Liver (tissue), 9 donors: ENCODE data around the gene KAT6B. TPM values are rescaled to one million over a fixed set of nuclear protein-coding genes. Genes with fewer than 3 reads are reported as not detected.

Source experiments
- DNase-seq: peaks from one replicate; pipeline ENCODE4 v3.0.0-alpha.2; 2017; ENCODE audit warnings: low spot score
- H3K27ac ChIP-seq, 2 donors: one replicate each; pipeline ENCODE4 v1.7.0; 2013; ENCODE audit warnings: inconsistent platforms in 2 of 2, low read length in 2 of 2, control low read depth in 1 of 2, low read depth in 1 of 2, mild to moderate bottlenecking in 1 of 2
- H3K27me3 ChIP-seq, 4 donors: one replicate each; pipeline versions ENCODE4 v1.6.1 to v1.7.0; 2013; ENCODE audit warnings: low read length in 3 of 4, inconsistent platforms in 1 of 4, mild to moderate bottlenecking in 1 of 4, moderate library complexity in 1 of 4; ENCODE audit not compliant: control insufficient read depth in 4 of 4, insufficient read depth in 4 of 4
- H3K36me3 ChIP-seq, 4 donors: one replicate each; pipeline versions ENCODE4 v1.6.1 to v1.7.0; 2013; ENCODE audit warnings: low read length in 3 of 4, mild to moderate bottlenecking in 3 of 4, low read depth in 1 of 4, moderate library complexity in 1 of 4; ENCODE audit not compliant: control insufficient read depth in 4 of 4, insufficient read depth in 3 of 4
- H3K4me1 ChIP-seq, 4 donors: one replicate each; pipeline versions ENCODE4 v1.6.1 to v1.7.0; 2013; ENCODE audit warnings: low read length in 3 of 4, mild to moderate bottlenecking in 3 of 4, moderate library complexity in 1 of 4; ENCODE audit not compliant: control insufficient read depth in 4 of 4, insufficient read depth in 4 of 4
- H3K4me3 ChIP-seq, 3 donors: one replicate each; pipeline versions ENCODE4 v1.6.1 to v1.7.0; 2013; ENCODE audit warnings: low read length in 3 of 3, control low read depth in 1 of 3, low read depth in 1 of 3, mild to moderate bottlenecking in 1 of 3
- H3K9ac ChIP-seq, 2 donors: one replicate each; pipeline ENCODE4 v1.7.0; 2013; ENCODE audit warnings: low read length in 2 of 2, mild to moderate bottlenecking in 2 of 2, moderate library complexity in 2 of 2, control low read depth in 1 of 2, low read depth in 1 of 2
- H3K9me3 ChIP-seq, 4 donors: one replicate each; pipeline versions ENCODE4 v1.6.1 to v1.7.0; 2013; ENCODE audit warnings: low read length in 3 of 4; ENCODE audit not compliant: control insufficient read depth in 4 of 4
- EGR1 ChIP-seq, 2 donors: IDR thresholded peaks; 2 replicates each; pipeline ENCODE4 v1.6.1; 2016 to 2018; ENCODE audit warnings: antibody characterized with exemption in 2 of 2, low read depth in 2 of 2
- FOXA1 ChIP-seq: IDR thresholded peaks from 2 replicates; pipeline ENCODE4 v1.6.1; 2016; ENCODE audit warnings: antibody characterized with exemption
- FOXA2 ChIP-seq: IDR thresholded peaks from 2 replicates; pipeline ENCODE4 v1.6.1; 2016; ENCODE audit warnings: antibody characterized with exemption
- HNF4A ChIP-seq, 2 donors: conservative IDR thresholded peaks; 2 replicates each; pipeline ENCODE4 v1.6.1; 2016; ENCODE audit warnings: antibody characterized with exemption in 2 of 2, mild to moderate bottlenecking in 2 of 2
- HNF4G ChIP-seq: IDR thresholded peaks from 2 replicates; pipeline ENCODE4 v1.6.1; 2016; ENCODE audit warnings: antibody characterized with exemption
- NR2F2 ChIP-seq: IDR thresholded peaks from 2 replicates; pipeline ENCODE4 v1.6.1; 2016; ENCODE audit warnings: antibody characterized with exemption
- RAD21 ChIP-seq, 2 donors: IDR thresholded peaks; 2 replicates each; pipeline ENCODE4 v1.6.1; 2016; ENCODE audit warnings: antibody characterized with exemption in 2 of 2, mild to moderate bottlenecking in 2 of 2
- RXRA ChIP-seq, 2 donors: IDR thresholded peaks; 2 replicates each; pipeline ENCODE4 v1.6.1; 2017 to 2018; ENCODE audit warnings: antibody characterized with exemption in 2 of 2, mild to moderate bottlenecking in 1 of 2
- SP1 ChIP-seq: IDR thresholded peaks from 2 replicates; pipeline ENCODE4 v1.6.1; 2018; ENCODE audit warnings: antibody characterized with exemption, mild to moderate bottlenecking
- TAF1 ChIP-seq: conservative IDR thresholded peaks from 2 replicates; pipeline ENCODE4 v1.6.1; 2016; ENCODE audit warnings: antibody characterized with exemption, mild to moderate bottlenecking
- YY1 ChIP-seq: IDR thresholded peaks from 2 replicates; pipeline ENCODE4 v1.6.1; 2016; ENCODE audit warnings: antibody characterized with exemption, mild to moderate bottlenecking
- WGBS: extraction: QIAGEN DNeasy Blood & Tissue Kit; methylation state at CpG from one replicate; pipeline ENCODE4 v1.1.7; 2013; 5-methylcytosine and 5-hydroxymethylcytosine counted together
- polyA plus RNA-seq, 2 donors: library from polyadenylated mRNA; stranded (reverse) in 1 of 2; unstranded in 1 of 2; fragments of 200-250 nt in 1 of 2; fragments of >200 nt in 1 of 2; fragmentation: Nextera tagmentation in 1 of 2; extraction: Ambion mirVana in 1 of 2; gene quantifications; one replicate each; pipeline versions ENCODE4 v1.2.1 to v1.2.3, GENCODE V29; 2013 to 2015
- total RNA-seq, 2 donors: library from RNA; depleted of rRNA; stranded (reverse); fragments of >200 nt; gene quantifications; one replicate each; pipeline ENCODE4 v1.2.3, GENCODE V29; 2014
- TF ChIP-seq, protein P1 (sequence below): IDR thresholded peaks from 2 replicates; pipeline ENCODE4 v1.6.1; 2016; ENCODE audit warnings: antibody characterized with exemption
- TF ChIP-seq, protein P2 (sequence below): IDR thresholded peaks from 2 replicates; pipeline ENCODE4 v1.6.1; 2016; ENCODE audit warnings: antibody characterized with exemption
- TF ChIP-seq, protein P3 (sequence below): IDR thresholded peaks from 2 replicates; pipeline ENCODE4 v1.6.1; 2016; ENCODE audit warnings: antibody characterized with exemption, mild to moderate bottlenecking
- TF ChIP-seq, protein P4 (sequence below): fragments of 150-350 bp; IDR thresholded peaks from 2 replicates; pipeline ENCODE4 v1.5.1; 2017; ENCODE audit warnings: improper control_type of control experiment, low read depth, low read length; ENCODE audit not compliant: missing input control
- donor health status: healthy.
- donor health status: healthy.
- donor health status: healthy.
- donor health status: healthy.
- donor health status: healthy.

KAT6B gene
- total and polyA plus RNA-seq, 4 donors: 2.0 to 21.2 (median 8.8) TPM

DNA sequence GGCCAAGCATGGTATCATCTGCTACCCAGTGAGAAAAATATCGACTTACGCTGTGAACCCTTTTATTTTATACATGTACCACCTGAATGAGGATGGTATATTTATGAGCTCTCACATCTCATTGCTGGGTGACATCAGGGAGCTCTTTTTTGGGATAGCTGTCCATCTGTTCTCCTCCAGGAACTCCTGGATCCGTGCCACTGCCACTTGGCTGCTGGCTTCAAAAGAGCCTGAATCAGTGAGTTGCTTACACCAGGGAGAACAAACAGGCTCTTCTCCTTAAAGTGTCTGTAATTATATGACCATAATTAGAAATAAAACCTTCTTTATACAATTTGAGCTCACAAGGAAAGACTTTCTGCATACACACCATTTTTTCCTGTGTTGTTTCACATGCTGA lies 106.2 kb downstream of the KAT6B start:
- Histone ChIP-seq H3K27me3 (no peaks in the 10 kb centered on the region), H3K4me3 (no peak overlapping the region), H3K36me3 (no peaks in the 10 kb centered on the region), H3K27ac (no peak overlapping the region), H3K4me1 (peaks cover 2 to 26% (median 13%) of the 10 kb centered on the region in 4 donors), H3K9ac (no peak overlapping the region), H3K9me3 (no peaks in the 10 kb centered on the region)
- no peak for DNase-seq
- WGBS: 78% methylated on average over 3 of the region's 3 CpGs
- TF ChIP-seq RXRA (IDR thresholded peaks at IDR 0.05): no peak
- no peak for TF ChIP-seq EGR1 (IDR thresholded peaks at IDR 0.05; ENCODE audit: low read depth in 2 of 2)
- no peak for TF ChIP-seq YY1
- TF ChIP-seq SP1: no peak
- TF ChIP-seq FOXA1: no peak
- no peak for TF ChIP-seq TAF1
- TF ChIP-seq RAD21 (IDR thresholded peaks at IDR 0.05): no peak

DNA sequence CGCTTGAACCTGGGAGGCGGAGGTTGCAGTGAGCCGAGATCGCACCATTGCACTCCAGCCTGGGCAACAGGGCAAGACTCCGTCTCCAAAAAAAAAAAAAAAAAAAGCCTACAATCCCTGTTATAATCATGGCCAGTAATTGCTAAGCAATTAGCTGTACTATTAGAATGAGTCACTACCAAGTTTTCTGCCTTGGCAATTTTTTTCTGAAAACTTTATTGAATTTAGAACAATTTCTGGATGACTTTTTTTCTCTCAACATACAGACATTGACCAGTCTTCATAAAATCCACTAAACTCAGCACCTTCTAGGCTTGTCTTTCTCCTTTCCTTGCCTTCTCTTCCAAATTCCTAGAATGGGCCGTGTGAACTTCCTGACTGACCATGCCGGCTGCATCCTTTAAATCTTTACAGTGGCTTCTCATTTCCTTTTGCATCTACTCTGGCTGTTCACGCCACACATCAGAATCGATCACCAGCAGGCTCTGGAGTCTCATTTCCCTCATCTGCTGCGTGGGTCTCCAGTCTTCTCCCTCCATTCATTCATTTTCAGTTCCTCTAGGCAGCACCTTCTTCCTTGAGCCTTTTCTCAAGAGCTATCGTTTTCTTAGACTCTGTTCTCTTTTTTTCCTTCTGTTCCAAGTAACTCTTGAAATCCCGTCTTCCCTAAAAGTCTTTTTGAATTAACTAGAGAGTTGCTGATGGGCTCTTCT lies 107.9 kb downstream of the KAT6B start:
- DNase-seq: no peak
- WGBS: 83% methylated on average over 12 of the region's 12 CpGs
- Histone ChIP-seq H3K27me3 (no peaks in the 10 kb centered on the region), H3K4me1 (peaks cover 6 to 26% (median 19%) of the 10 kb centered on the region in 4 donors), H3K9ac (no peak overlapping the region), H3K9me3 (no peaks in the 10 kb centered on the region), H3K27ac (no peak overlapping the region), H3K4me3 (no peak overlapping the region), H3K36me3 (no peaks in the 10 kb centered on the region)
- no peak for TF ChIP-seq RAD21 (IDR thresholded peaks at IDR 0.05)
- TF ChIP-seq HNF4A (conservative IDR thresholded peaks at IDR 0.05): no peak
- no peak for TF ChIP-seq NR2F2
- TF ChIP-seq HNF4G: no peak
- TF ChIP-seq, protein P1, sequence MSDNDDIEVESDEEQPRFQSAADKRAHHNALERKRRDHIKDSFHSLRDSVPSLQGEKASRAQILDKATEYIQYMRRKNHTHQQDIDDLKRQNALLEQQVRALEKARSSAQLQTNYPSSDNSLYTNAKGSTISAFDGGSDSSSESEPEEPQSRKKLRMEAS: no peak
- TF ChIP-seq, protein P2, sequence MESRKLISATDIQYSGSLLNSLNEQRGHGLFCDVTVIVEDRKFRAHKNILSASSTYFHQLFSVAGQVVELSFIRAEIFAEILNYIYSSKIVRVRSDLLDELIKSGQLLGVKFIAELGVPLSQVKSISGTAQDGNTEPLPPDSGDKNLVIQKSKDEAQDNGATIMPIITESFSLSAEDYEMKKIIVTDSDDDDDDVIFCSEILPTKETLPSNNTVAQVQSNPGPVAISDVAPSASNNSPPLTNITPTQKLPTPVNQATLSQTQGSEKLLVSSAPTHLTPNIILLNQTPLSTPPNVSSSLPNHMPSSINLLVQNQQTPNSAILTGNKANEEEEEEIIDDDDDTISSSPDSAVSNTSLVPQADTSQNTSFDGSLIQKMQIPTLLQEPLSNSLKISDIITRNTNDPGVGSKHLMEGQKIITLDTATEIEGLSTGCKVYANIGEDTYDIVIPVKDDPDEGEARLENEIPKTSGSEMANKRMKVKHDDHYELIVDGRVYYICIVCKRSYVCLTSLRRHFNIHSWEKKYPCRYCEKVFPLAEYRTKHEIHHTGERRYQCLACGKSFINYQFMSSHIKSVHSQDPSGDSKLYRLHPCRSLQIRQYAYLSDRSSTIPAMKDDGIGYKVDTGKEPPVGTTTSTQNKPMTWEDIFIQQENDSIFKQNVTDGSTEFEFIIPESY: no peak
- TF ChIP-seq FOXA1: no peak

DNA sequence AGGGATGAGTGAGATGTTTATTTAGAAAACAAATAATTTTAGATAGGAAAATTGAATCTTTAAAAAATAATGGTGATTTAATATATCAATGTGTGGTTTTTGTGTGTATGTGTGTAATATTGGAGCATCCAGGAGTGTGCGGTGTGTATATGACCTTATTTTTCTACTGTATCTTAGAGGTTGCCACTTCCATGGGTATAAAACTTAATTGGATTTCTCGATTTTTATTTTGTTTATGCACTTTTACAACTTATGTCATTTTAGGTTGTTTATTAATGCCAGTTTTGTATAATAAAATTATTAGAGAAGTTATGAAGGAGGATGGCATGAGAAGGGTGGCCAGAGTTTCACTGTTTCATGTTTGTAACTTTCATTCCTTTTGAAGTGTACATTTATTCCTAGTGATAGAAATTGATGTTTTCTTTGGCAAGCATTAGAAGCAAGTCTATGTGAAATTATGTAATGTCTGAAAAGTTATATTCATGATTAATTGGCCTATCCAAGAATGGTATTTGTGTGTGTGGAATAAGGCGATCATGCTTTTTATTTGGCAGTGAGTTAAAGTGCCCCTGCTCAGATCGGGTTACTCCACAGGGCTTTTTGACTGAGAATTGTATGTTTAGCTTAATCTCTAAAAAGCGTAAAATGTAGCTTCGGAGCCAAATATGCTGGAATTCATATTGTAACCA lies 110.3 kb downstream of the KAT6B start:
- Histone ChIP-seq H3K4me3 (no peak overlapping the region), H3K27ac (peak overlapping the region; percentile 41), H3K36me3 (no peaks in the 10 kb centered on the region), H3K9ac (peak overlapping the region in 1 of 2 donors; percentile 27), H3K9me3 (no peaks in the 10 kb centered on the region), H3K4me1 (peaks cover 6 to 30% (median 19%) of the 10 kb centered on the region in 4 donors), H3K27me3 (no peaks in the 10 kb centered on the region)
- no peak for DNase-seq
- TF ChIP-seq FOXA2: no peak
- TF ChIP-seq, protein P3, sequence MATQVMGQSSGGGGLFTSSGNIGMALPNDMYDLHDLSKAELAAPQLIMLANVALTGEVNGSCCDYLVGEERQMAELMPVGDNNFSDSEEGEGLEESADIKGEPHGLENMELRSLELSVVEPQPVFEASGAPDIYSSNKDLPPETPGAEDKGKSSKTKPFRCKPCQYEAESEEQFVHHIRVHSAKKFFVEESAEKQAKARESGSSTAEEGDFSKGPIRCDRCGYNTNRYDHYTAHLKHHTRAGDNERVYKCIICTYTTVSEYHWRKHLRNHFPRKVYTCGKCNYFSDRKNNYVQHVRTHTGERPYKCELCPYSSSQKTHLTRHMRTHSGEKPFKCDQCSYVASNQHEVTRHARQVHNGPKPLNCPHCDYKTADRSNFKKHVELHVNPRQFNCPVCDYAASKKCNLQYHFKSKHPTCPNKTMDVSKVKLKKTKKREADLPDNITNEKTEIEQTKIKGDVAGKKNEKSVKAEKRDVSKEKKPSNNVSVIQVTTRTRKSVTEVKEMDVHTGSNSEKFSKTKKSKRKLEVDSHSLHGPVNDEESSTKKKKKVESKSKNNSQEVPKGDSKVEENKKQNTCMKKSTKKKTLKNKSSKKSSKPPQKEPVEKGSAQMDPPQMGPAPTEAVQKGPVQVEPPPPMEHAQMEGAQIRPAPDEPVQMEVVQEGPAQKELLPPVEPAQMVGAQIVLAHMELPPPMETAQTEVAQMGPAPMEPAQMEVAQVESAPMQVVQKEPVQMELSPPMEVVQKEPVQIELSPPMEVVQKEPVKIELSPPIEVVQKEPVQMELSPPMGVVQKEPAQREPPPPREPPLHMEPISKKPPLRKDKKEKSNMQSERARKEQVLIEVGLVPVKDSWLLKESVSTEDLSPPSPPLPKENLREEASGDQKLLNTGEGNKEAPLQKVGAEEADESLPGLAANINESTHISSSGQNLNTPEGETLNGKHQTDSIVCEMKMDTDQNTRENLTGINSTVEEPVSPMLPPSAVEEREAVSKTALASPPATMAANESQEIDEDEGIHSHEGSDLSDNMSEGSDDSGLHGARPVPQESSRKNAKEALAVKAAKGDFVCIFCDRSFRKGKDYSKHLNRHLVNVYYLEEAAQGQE: no peak
- TF ChIP-seq, protein P4, sequence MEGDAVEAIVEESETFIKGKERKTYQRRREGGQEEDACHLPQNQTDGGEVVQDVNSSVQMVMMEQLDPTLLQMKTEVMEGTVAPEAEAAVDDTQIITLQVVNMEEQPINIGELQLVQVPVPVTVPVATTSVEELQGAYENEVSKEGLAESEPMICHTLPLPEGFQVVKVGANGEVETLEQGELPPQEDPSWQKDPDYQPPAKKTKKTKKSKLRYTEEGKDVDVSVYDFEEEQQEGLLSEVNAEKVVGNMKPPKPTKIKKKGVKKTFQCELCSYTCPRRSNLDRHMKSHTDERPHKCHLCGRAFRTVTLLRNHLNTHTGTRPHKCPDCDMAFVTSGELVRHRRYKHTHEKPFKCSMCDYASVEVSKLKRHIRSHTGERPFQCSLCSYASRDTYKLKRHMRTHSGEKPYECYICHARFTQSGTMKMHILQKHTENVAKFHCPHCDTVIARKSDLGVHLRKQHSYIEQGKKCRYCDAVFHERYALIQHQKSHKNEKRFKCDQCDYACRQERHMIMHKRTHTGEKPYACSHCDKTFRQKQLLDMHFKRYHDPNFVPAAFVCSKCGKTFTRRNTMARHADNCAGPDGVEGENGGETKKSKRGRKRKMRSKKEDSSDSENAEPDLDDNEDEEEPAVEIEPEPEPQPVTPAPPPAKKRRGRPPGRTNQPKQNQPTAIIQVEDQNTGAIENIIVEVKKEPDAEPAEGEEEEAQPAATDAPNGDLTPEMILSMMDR: no peak
- TF ChIP-seq NR2F2: no peak
- no peak for TF ChIP-seq TAF1
- no peak for TF ChIP-seq RAD21 (IDR thresholded peaks at IDR 0.05)
- whole genome bisulfite sequencing: 48% methylated on average over 6 of the region's 6 CpGs
